BE2C (cell line): ENCODE results near the gene LSAMP.

Experiments used
- DNase-seq: peaks from one replicate; pipeline ENCODE4 v3.0.0-alpha.2; 2020
- H3K27me3 ChIP-seq: fragments of 250-450 bp; sonication (Bioruptor Pico); 2 replicates; pipeline ENCODE4 v1.5.1; 2020; ENCODE audit warnings: mild to moderate bottlenecking
- H3K36me3 ChIP-seq: fragments of 250-450 bp; sonication (Bioruptor Pico); 2 replicates; pipeline ENCODE4 v1.5.1; 2020; ENCODE audit warnings: mild to moderate bottlenecking
- H3K4me1 ChIP-seq: fragments of 250-450 bp; sonication (Bioruptor Pico); 2 replicates; pipeline ENCODE4 v1.5.1; 2020
- H3K4me3 ChIP-seq: 2 replicates; pipeline ENCODE4 v1.5.1; 2011; ENCODE audit warnings: low read depth, low read length
- H3K9me3 ChIP-seq: fragments of 250-450 bp; sonication (Bioruptor Pico); 2 replicates; pipeline ENCODE4 v1.5.1; 2020
- CTCF ChIP-seq: IDR thresholded peaks from 2 replicates; pipeline ENCODE4 v1.5.1; 2012; ENCODE audit warnings: mild to moderate bottlenecking, low read depth, low read length

Gene LSAMP

GRCh38 chr3:115986555-115987207 lies 458.6 kb downstream of the LSAMP start:
- H3K4me1 ChIP-seq, result no peaks in the 10 kb centered on the region

GRCh38 chr3:115982629-115983028 lies 462.7 kb downstream of the LSAMP start:
- TF ChIP-seq CTCF, result no peak

More at GRCh38 chr3:115986555-115987207, 458.6 kb downstream of the LSAMP start:
- Histone ChIP-seq H3K36me3 (no peaks in the 10 kb centered on the region), H3K27me3 (no peaks in the 10 kb centered on the region), H3K9me3 (no peaks in the 10 kb centered on the region), H3K4me3 (no peak overlapping the region)
- DNase-seq, result peak; percentile 45
- peak; percentile 68 for TF ChIP-seq CTCF

GRCh38 chr3:115982108-115982507 lies 463.2 kb downstream of the LSAMP start:
- no peak for DNase-seq
- no peaks in the 10 kb centered on the region for H3K36me3 ChIP-seq
- H3K4me3 ChIP-seq, result no peak overlapping the region
- no peaks in the 10 kb centered on the region for H3K9me3 ChIP-seq
- H3K27me3 ChIP-seq, result no peaks in the 10 kb centered on the region
- TF ChIP-seq CTCF, result no peak
- no peaks in the 10 kb centered on the region for H3K4me1 ChIP-seq

More at GRCh38 chr3:115982629-115983028, 462.7 kb downstream of the LSAMP start:
- Histone ChIP-seq H3K4me1 (no peaks in the 10 kb centered on the region), H3K4me3 (no peak overlapping the region), H3K9me3 (no peaks in the 10 kb centered on the region), H3K27me3 (no peaks in the 10 kb centered on the region), H3K36me3 (no peaks in the 10 kb centered on the region)
- no peak for DNase-seq

- Histone ChIP-seq H3K27me3 (no peaks in the 10 kb centered on the region), H3K36me3 (no peaks in the 10 kb centered on the region), H3K4me1 (no peaks in the 10 kb centered on the region), H3K4me3 (no peak overlapping the region), H3K9me3 (no peaks in the 10 kb centered on the region)
- no peak for DNase-seq
- no peak for TF ChIP-seq CTCF
These were observed 464.6 kb downstream of the LSAMP start for GRCh38 chr3:115980709-115981108.

- H3K27me3 ChIP-seq, result no peaks in the 10 kb centered on the region
- no peaks in the 10 kb centered on the region for H3K9me3 ChIP-seq
- no peaks in the 10 kb centered on the region for H3K36me3 ChIP-seq
- no peak overlapping the region for H3K4me3 ChIP-seq
- no peaks in the 10 kb centered on the region for H3K4me1 ChIP-seq
- peak; percentile 36 for TF ChIP-seq CTCF
- DNase-seq, result no peak
These were observed 467.4 kb downstream of the LSAMP start for GRCh38 chr3:115977866-115978265.

GRCh38 chr3:115975796-115976195 lies 469.5 kb downstream of the LSAMP start:
- no peaks in the 10 kb centered on the region for H3K36me3 ChIP-seq
- TF ChIP-seq CTCF, result no peak
- DNase-seq, result no peak

More at GRCh38 chr3:115975796-115976195, 469.5 kb downstream of the LSAMP start:
- Histone ChIP-seq H3K4me1 (no peaks in the 10 kb centered on the region), H3K4me3 (no peak overlapping the region), H3K9me3 (no peaks in the 10 kb centered on the region), H3K27me3 (no peaks in the 10 kb centered on the region)
